ENCODE measurements around the gene CPEB4.

CPEB4 gene

GRCh38 chr5:173972925-173973615, 84.9 kb downstream of the CPEB4 start:
- DNase-seq (ENCODE audit: low read depth in 2 of 2), result peak; percentile 65 to 70

GRCh38 chr5:173973616-173973969, 85.4 kb downstream of the CPEB4 start:
- DNase-seq (ENCODE audit: low read depth in 2 of 2), result no peak

GRCh38 chr5:173974688-173975239, 86.6 kb downstream of the CPEB4 start:
- DNase-seq (ENCODE audit: low read depth in 2 of 2), result no peak

GRCh38 chr5:173981185-173981761, 93.1 kb downstream of the CPEB4 start:
- DNase-seq (ENCODE audit: low read depth in 2 of 2), result no peak

GRCh38 chr5:173984218-173984617, 96.1 kb downstream of the CPEB4 start:
- no peak for DNase-seq (ENCODE audit: low read depth in 2 of 2)

GRCh38 chr5:173988554-173989431, 100.6 kb downstream of the CPEB4 start, which contains the start of gene C5orf47:
Gene C5orf47 (plus strand): TSS chr5:173989170. CDS start chr5:173989264, 94 bp downstream.
- DNase-seq (ENCODE audit: low read depth in 2 of 2), result no peak

- no peak for DNase-seq (ENCODE audit: low read depth in 2 of 2)
These were observed 101.4 kb downstream of the CPEB4 start for GRCh38 chr5:173989432-173990082.

GRCh38 chr5:173997331-173997730, 109.2 kb downstream of the CPEB4 start:
- DNase-seq (ENCODE audit: low read depth in 2 of 2), result no peak

- no peak for DNase-seq (ENCODE audit: low read depth in 2 of 2)
These were observed 110.4 kb downstream of the CPEB4 start for GRCh38 chr5:173998531-173998930.

- no peak for DNase-seq (ENCODE audit: low read depth in 2 of 2)
These were observed 111.9 kb downstream of the CPEB4 start for GRCh38 chr5:174000076-174000475.

GRCh38 chr5:174003795-174004194, 115.6 kb downstream of the CPEB4 start:
- DNase-seq (ENCODE audit: low read depth in 2 of 2), result no peak

- DNase-seq (ENCODE audit: low read depth in 2 of 2), result no peak
These were observed 120.8 kb downstream of the CPEB4 start for GRCh38 chr5:174008922-174009321.

GRCh38 chr5:174010365-174010764, 122.2 kb downstream of the CPEB4 start:
- DNase-seq (ENCODE audit: low read depth in 2 of 2), result no peak

- no peak for DNase-seq (ENCODE audit: low read depth in 2 of 2)
These were observed 123.3 kb downstream of the CPEB4 start for GRCh38 chr5:174011441-174011840.

Data from stimulated activated CD4-positive, alpha-beta T cell treated with anti-CD3 and anti-CD28 coated beads, Interleukin-4, amount 100 ng/mL, for 48 hours (primary cell).